GM21786 (cell line): ENCODE data around the gene AGPAT3.

Experiments
- ATAC-seq: cut with Tn5 transposase; IDR thresholded peaks from one replicate; pipeline ENCODE4 v1.9.1; 2021; ENCODE audit not compliant: unreplicated experiment

The AGPAT3 gene

DNA sequence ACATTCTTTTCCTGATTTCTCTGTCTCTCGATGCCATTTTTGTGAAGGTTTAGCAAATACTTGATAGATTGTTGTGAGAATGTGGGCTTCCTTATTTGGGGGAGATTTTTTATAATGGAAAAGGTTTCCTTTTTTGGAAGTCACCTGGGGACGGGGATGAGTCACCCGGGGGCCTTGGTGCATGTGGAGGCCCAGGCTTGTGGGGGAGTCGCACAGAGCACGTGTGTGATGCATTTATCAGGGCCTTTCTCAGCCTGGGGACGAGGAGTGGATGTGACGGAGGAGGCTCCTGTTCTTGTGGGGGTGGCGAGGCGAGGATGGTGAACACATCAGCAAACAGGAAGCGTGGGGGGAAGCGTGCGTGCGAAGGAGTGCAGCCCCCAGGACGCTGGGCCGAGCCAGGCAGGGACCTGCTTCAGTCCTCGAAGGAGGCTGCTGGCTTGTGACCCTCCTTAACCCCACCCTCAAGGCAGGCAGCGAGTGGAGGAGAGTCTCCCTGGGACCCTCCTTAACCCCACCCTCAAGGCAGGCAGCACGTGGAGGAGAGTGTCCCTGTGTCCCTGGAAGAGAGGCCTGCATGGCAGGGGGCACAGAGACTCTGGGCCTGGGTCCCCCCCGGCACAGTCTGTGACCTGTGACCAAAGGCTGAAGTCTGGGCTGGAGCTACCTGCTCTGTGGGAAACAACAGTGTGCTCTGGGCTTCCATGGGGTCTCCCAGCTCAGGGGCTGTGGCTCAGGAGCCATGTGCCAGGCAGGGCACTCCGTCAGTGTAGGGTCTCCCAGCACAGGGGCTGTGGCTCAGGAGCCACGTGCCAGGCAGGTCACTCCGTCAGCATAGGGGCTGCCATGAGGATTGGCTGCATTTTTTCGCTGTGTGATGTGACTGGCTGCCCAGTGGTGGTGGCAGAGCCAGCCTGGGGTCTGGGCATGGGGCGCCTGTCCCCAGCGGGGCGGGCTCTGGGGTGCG, 57.2 kb downstream of the AGPAT3 start:
- no peak for ATAC-seq

DNA sequence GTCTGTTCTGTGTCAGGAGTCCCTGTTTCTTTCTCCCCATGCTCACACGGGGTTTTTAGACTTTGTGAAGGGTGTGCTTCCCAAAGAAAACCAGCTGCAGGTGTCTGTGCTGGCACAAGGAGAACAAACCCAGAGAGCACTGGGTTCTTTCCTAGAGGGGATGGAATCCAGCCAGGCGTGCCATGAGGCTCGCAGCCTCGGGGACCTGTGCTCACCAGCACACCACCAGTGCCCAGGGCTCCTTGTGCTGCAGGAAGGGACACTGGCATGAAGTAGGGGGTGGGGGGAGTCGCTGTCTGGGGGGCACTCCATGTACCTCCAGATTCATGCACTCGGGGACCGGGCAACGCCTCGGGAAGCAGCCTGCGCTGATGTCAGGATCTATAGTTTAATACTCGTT, 57.9 kb downstream of the AGPAT3 start:
- no peak for ATAC-seq

DNA sequence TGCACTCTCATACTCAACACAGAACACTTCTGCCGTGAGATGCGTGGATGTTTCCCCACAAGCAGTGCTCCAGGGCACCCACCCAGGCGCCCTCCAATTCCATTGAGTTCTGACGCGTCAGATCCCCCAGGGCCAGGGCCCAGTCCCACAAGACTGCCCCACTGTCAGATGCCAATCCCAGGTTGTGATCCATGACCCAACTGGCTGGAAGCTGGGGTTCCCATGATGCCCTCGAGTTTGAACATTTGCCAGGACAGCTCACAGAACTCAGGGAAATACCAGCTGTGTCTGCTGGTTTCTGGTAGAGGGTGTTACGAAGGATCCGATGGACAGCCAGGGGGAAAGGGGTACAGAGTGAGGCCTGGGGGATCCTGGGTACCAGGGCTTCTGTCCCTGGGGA, 58.4 kb downstream of the AGPAT3 start:
- no peak for ATAC-seq

DNA sequence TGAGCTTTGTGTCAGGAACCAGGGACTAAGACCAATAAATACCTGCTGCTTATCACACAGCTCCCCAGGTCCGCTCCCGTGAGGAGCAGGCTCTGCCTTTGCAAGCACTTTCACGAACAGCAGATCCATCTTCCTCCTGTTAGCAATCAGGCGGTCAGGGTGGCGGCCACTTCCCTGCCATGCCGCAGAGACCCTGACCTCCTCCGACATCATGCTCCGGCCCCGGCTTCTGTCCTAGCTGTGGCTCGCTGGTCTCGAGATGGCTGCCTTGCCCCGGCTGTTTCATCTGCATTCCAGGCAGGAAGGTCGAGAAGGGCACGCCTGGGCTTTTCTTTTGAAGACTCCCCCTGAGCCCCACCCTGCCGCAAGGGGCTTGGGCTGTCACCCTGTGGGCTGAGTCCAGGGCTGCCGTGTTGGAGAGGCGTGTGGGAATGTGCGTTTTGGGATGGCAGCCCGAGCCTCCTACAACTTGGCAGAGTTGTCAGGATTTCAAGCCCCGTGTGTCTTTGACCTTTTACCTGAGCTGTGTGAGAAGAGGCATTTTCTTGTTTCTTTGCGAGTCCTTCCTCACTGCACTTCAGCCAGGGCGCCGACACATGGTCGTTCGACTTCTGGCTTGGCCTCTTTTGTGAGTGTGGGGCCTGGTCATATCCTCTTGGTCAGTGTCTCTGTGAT, 59.5 kb downstream of the AGPAT3 start:
- no peak for ATAC-seq

DNA sequence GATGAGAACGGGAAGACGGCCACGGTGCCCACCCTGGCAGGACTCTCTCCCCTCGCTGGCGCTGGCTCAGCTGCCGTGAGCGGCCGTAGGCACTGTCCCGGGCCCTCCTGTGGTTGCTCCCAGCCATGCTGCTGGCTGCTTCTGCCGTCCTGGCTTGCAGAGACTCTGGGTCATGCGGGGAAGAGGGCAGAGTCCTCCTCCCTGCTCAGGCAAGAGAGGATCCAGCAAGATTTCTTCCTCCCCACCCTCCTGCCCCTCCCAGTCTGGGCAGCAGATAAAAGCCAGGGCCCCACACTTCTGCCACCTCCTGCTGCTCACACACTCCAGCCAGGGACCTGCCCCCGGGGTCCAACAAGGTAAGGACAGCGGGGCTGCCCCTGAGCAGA, 60.1 kb downstream of the AGPAT3 start:
- ATAC-seq = no peak

GRCh38 chr21:43925609-43926008, 60.6 kb downstream of the AGPAT3 start:
- no peak for ATAC-seq

GRCh38 chr21:43926196-43926595, 61.2 kb downstream of the AGPAT3 start:
- ATAC-seq = no peak

- no peak for ATAC-seq
Observed at GRCh38 chr21:43927591-43928221, 62.7 kb downstream of the AGPAT3 start.

GRCh38 chr21:43928222-43929125, 63.5 kb downstream of the AGPAT3 start:
- ATAC-seq = no peak

DNA sequence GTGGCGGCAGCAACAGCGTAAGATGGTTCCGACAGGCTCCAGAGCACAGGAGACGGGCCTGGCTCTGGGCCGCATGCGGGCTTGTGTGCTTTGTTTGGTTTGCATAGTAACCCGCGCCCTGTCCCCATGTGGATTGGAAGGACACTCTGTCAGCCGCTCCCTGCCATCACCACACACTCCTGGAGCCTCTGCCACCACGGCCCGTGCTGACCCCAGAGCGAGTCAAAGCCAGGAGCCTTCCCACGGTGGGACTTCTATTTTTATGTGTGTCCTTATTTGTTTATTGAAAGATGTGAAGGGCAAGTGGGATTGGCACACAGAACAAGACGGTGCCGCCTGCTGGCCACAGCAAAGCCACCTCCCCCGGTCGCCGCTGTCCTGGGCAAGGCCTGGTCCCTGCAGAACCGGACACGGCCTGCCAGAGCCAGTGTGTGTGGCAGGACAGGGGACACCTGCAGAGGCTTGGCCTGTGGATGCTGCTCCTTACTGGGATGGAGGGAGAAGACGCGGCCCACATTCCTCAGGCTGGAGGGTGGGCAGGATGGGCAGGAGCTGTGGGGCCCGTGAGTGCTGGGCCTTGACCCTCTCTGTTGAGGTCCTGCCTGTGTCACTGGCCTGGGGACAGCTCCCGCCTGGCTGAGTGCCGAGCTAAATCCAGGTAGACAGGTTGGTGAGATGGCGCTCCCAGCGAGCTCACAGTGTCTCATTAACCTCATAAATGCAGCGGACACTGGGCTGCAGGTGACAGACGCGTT, 64.4 kb downstream of the AGPAT3 start:
- ATAC-seq = no peak

- no peak for ATAC-seq
Observed at GRCh38 chr21:43930074-43930847, 65.2 kb downstream of the AGPAT3 start.

DNA sequence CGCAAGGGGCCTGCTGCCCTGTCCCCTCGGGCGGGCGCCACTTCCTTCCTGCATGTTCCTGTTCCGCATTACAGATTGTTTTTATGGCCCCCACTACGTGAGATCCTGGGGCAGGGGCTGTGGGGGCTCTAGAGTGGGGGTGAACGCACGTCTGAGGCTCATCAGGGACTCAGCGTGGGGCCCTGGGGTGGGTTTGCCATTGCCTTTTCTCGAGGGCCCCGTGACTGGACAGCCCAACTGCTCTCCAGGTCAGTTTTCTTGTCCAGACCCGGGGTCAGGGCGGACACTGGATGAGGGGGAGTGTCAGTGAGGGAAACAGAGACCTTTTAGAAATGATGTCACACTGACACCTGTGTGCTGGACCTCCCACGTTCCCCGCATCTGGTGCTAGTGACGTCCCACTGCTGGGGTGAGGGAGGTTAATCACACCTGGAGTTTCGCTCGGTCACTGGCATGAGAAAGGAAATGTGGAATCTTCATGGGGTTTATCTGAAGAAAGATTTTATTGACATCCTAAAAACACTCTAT, 65.9 kb downstream of the AGPAT3 start:
- ATAC-seq = no peak

DNA sequence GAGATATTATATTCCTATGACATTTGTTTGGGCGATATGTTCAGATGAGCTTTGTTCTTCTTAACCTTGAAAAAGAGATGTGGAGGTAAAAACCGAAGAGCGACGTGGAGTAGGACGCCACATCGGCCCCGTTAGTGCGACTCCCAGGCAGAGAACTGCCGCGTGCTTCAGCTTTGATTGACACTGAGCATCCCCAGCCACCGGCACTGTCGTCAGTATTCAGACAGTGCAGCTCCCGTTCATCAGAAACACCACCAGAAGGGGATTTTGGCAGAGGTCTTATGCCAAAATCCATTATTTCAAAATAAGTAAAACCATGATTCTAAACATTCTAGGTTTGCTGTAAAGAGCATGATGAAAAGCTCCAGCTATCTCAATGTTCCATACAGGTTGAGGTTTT, 66.5 kb downstream of the AGPAT3 start:
- ATAC-seq = no peak

- no peak for ATAC-seq
Observed at GRCh38 chr21:43932005-43932404, 67.0 kb downstream of the AGPAT3 start.

- no peak for ATAC-seq
Observed at GRCh38 chr21:43933199-43933598, 68.2 kb downstream of the AGPAT3 start.

GRCh38 chr21:43933680-43934079, 68.7 kb downstream of the AGPAT3 start:
- no peak for ATAC-seq

GRCh38 chr21:43934116-43934515, 69.1 kb downstream of the AGPAT3 start:
- no peak for ATAC-seq

GRCh38 chr21:43934716-43935705, 70.0 kb downstream of the AGPAT3 start:
- ATAC-seq = no peak
